ENCODE measurements around the gene AK8. TPM values are rescaled to one million over a fixed set of nuclear protein-coding genes. Genes with fewer than 3 reads are reported as not detected.
"Not testable (repeated sequence)": the region's sequence is repeated elsewhere in the genome, so short reads cannot be mapped to it uniquely, and the experiment has no call there.

AK8 gene
- total and polyA plus RNA-seq, 9 of the 15 experiments (the other 6 are each of a cell fraction or from before 2014, with no cell fraction given), result 0.06 to 0.37 TPM; not detected in 7

DNA sequence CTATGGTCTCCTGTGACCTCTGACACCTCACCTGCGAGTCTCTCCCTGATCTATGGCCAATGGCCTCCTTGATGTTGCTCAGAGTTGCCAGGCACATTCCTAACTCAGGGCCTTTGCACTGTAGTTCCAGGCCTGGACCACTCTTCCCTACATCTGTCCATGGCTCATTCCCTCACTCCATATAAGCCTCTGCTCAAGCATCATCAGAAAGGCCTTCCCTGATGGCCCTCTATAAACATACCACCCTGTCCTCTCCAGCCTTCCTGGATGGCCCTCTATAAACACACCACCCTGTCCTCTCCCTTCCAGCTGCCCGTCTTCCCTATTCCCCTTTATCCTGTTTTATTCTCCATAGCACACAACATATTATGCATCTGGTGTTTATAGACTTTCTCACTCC is 105.0 kb downstream of the AK8 start (continued):
- no peak for TF ChIP-seq HNRNPK (IDR thresholded peaks at IDR 0.05; ENCODE audit: low read depth, low read length, poor library complexity, severe bottlenecking)
- no peak for TF ChIP-seq ERF (CRISPR knock-in tag; IDR thresholded peaks at IDR 0.05)
- TF ChIP-seq, protein P1, sequence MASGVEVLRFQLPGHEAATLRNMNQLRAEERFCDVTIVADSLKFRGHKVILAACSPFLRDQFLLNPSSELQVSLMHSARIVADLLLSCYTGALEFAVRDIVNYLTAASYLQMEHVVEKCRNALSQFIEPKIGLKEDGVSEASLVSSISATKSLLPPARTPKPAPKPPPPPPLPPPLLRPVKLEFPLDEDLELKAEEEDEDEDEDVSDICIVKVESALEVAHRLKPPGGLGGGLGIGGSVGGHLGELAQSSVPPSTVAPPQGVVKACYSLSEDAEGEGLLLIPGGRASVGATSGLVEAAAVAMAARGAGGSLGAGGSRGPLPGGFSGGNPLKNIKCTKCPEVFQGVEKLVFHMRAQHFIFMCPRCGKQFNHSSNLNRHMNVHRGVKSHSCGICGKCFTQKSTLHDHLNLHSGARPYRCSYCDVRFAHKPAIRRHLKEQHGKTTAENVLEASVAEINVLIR (CRISPR knock-in tag; IDR thresholded peaks at IDR 0.05), result no peak

DNA sequence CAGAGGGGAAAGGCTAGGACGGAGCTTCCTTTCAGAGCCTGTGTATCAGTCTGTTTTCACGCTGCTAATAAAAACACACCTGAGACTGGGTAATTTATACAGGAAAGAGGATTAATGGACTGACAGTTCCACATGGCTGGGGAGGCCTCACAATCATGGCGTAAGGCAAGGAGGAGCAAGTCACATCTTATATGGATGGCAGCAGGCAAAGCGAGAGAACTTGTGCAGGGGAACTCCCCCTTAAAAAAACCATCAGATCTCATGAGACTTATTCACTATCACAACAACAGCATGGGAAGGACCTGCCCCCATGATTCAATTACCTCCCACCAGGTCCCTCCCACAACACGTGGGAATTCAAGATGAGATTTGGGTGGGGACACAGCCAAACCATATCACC is 106.3 kb downstream of the AK8 start:
- DNase-seq (ENCODE audit: extremely low read depth in 1 of 4, low spot score in 3 of 4); intact Hi-C loops (cut with micrococcal nuclease); H3K27ac ChIP-seq (ENCODE audit: extremely low read depth, low read depth, low read length); BruUV-seq (replicated peaks); CTCF ChIA-PET (ENCODE audit: low intra/inter-chr PET ratio); H3K4me2 ChIP-seq (ENCODE audit: insufficient read depth, low read length); H2AFZ ChIP-seq (ENCODE audit: low read depth, low read length); H3K36me3 ChIP-seq (ENCODE audit: control insufficient read depth, insufficient read depth, low read length); H3K4me3 ChIP-seq; H3K9me1 ChIP-seq (ENCODE audit: control insufficient read depth, insufficient read depth, low read length); ATAC-seq; in situ Hi-C loops (cut with MboI); FAIRE-seq; H3K9me3 ChIP-seq (replicated peaks; ENCODE audit: control insufficient read depth, insufficient read depth, low read depth, low read length); H3K79me2 ChIP-seq (ENCODE audit: control insufficient read depth, insufficient read depth, low read length); H3K9ac ChIP-seq (ENCODE audit: insufficient read depth in 1 of 2, low read depth in 2 of 2, low read length in 2 of 2); POLR2A ChIA-PET; H4K20me1 ChIP-seq (replicated peaks; ENCODE audit: control insufficient read depth, insufficient read depth, low read length); H3K27me3 ChIP-seq (ENCODE audit: control insufficient read depth in 2 of 2, insufficient read depth in 2 of 2, low read length in 2 of 2): not testable (repeated sequence)
- TF ChIP-seq ZNF431 (CRISPR knock-in tag; IDR thresholded peaks at IDR 0.05), result peak; percentile 97
- peaks cover 4 to 24% of the 10 kb centered on the region in 2 experiments; a peak in 3 of 5 replicates for H3K4me1 ChIP-seq (replicated peaks in 1 of 2; ENCODE audit: control insufficient read depth in 2 of 2, insufficient read depth in 2 of 2, low read length in 2 of 2)
- 45% methylated on average over 4 of the region's 5 CpGs for WGBS (ENCODE audit: insufficient coverage, low coverage, missing lambda C conversion rate)

All from K562 (cell line).